GM19351 (cell line): Measurements from ENCODE around the gene CDH13.

Experiments used
- ATAC-seq: cut with Tn5 transposase; IDR thresholded peaks from one replicate; pipeline ENCODE4 v1.9.1; 2021; ENCODE audit warnings: mild to moderate bottlenecking, moderate library complexity; ENCODE audit not compliant: unreplicated experiment

Gene CDH13

DNA sequence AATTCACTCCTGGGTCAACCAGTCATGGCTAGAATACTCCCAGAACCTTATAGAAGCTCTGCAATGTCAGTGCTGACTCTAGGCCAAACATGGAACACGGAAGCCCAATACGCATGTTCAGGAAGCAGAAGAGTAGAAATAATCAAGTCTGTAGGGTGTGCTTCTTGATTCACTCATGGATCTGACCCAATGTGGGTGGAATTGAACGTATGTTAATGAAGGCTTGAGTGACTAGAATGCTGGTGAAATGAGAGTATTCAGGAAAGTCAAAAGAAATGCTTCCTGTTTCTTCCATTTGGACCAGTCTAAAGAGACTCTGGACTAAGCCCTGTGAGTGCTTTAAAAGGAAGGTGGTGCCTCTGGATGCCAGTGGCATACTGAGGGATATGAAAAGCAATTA is 395.0 kb downstream of the CDH13 start:
- ATAC-seq = no peak

DNA sequence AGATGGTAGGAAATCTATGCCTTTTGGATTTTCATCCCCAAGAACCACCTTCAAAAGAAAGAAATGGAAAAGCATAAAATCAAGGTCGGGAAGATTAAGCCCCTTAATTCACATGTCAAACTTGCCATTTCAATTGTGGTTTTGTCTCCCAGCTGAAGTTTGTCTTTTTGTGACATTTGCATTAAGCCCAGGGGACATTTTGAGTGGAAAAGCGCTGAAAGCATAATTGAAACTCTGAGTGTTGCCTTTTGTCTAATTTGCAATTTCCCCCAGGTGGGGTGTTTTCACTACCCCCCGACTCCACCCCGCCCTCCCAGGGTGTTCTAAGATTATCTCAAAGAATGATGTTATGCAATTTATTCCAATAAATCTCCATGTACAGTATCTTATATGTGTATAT is 396.2 kb downstream of the CDH13 start:
- ATAC-seq = no peak

DNA sequence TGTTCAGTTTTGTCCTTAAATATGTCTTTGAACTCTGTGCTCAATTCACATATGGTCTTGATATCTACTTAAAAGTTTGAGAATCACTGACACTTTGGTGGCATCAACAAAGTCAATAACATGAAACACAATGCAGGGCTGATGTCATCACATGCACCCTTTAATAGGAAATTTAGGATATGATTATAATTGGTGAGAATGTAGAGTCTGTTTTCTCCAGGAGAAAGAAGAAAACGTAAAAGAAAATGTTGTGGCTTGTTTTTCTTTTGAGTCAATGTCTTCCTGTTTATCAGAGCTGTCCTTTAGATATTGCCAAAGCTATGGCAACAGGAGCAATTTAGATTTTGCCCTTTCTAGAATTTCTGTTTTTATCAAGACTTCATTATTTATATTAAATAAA is 396.9 kb downstream of the CDH13 start:
- no peak for ATAC-seq

DNA sequence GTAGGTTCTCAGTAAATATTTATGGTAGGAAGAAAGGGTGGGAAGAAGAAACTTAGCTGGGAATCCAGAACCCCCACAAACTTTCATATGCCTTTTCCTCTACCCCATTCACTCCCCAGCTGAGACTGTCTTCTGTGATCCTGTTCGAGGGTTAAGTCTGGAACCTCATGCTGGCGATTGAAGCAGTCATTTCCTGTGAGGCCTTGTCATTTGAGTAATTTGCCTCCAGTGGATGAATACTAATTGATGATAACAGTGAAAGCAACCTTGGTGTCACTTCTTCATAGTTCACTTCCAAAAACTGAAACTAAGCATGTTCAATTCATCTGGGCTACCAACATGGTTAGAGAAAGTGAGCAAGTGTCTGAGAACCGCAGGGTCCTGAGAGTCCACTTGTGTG is 401.2 kb downstream of the CDH13 start:
- ATAC-seq = no peak

DNA sequence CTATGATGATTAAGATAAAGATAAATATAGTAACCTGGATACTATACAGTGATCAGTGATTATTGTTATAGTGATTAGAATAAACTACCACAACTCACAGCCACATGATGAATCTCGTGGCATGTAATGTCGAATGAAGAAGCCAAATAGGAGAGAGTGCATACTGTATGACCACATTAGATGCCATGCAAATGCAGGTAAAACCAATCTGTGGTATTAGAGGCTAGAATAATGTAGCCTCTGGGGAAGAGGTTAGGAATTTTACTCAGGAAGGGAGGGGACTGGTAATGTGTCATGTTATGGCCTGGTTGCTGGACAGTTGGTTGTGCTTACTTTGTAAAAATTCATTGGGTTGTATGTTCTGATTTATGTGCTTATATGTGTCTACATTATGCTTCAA is 402.7 kb downstream of the CDH13 start:
- no peak for ATAC-seq

DNA sequence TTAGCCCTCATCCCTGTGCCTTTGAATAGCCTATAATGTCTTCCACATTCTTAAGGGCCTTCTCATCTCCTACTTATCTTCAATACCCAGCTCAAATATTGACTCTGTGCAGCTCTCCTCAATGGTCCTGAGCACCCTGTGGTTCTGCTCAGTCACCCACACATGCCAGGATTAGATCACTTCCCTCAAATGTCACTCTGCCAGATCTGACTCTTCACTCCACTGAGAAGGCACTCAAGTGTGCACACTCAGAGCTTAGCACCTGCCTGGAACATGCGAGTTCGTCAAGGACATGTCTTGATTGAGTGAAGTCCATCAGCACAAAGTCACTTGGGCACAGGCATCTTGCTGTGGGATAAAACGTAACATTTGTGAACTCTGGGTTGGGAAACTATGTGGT is 404.8 kb downstream of the CDH13 start:
- ATAC-seq = no peak

DNA sequence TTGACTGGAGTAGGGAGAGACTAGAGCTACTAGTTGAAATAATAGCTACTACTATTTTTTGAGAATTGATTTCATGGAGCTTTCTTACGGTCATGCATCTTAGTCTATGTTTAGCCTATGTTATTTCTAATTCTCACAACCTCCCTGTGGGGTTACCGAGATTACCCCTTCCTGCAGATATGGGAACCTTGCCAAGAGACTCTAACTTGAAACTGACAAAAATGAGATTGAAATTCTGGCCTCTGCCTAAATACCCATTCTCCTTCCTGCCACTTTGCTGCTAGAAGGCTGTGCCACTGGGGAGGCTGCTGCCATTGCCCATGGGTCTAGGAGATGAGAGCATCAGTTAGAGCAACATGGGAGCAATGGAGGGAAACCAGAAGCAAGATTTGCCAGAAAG is 410.3 kb downstream of the CDH13 start:
- no peak for ATAC-seq

DNA sequence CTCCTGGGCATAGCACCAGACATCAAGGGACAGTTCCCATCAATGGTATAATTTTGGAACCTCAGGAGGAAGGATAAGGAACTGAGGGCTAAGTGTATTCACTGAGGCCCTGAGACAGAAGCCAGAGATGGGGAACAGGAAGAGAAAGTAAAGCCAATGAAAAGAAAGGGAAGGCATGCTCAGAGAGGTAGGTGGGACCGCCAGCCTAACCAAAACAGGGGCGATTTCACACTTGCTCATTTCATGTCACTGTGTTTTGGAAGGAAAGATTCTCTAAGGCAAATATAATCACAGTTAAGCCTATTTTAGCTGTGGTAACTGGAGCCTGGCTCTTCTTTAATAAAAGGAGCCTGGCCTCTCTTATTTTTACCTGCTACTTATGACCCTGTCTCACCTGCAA is 411.1 kb downstream of the CDH13 start:
- ATAC-seq = no peak

DNA sequence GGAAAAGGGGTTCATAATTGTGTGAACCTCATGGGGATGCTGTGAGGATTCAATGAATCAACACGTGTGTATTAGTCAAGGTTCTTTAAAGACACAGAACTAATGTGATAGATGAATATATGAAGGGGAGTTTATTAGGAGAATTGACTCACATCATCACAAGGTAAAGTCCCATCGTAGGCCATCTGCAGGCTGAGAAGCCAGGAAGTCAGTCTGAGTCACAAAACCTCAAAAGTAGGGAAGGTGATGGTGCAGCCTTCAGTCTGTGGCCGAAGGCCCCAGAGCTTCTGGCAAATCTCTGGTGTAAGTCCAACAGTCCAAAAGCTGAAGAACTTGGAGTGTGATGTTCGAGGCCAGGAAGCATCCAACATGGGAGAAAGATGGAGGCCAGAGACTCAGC is 413.4 kb downstream of the CDH13 start:
- ATAC-seq = no peak

DNA sequence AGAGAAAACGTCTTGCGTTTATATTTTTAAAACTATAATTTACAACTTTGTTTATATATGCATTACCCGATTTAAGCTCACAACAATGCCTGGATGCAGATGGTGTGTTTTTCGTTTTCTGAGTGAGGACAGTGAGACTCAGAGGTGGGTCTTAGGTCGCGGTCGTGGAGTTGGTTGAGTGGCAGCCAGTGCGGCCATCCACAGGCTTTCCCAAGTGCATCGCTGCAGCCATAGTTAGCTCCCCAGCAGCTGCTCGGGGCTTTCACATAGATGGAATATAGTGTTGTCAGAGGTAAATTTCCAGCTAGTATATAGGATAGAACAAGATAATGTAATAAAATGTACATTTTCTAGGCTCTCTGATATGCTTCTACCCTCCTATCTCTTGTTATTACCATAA is 417.8 kb downstream of the CDH13 start:
- ATAC-seq = no peak

DNA sequence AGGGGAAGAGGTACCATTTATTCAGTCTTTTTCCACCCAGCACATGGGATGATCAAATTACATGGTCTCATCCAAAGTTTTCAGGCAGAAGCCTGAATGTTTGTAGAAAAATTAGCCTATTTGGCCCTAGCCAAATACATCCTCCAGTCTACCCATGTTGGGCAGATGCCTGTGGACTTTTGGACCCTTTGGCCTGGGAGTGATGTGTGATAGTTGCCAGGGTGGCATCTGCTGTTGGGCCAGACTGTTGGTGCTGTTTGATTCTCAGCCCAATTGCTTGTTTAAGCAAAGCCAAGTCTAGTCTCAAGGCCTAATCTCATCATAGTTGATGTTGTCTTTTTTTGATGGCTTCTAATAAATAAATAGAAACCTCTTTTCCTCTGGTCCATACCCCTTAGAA is 419.0 kb downstream of the CDH13 start:
- no peak for ATAC-seq

DNA sequence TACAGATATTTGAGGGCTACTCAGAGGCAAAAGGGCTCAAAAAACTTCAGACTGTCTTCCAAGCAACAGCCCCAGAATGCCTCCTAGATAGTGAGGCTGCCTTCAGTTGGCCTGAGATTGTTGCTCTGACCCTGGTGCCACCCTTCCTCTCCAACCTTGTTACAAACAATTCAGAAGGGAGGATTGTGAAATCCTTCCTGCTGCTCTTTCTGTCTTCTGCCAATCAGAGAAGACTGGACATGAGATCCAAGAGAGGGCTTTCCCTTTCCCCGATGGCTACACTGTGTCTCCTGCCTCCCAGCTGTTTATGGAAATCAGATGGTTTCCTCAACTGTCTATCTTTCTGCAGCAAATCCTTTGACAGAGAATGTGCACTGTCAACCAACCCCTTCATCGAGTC is 419.9 kb downstream of the CDH13 start:
- ATAC-seq = no peak

DNA sequence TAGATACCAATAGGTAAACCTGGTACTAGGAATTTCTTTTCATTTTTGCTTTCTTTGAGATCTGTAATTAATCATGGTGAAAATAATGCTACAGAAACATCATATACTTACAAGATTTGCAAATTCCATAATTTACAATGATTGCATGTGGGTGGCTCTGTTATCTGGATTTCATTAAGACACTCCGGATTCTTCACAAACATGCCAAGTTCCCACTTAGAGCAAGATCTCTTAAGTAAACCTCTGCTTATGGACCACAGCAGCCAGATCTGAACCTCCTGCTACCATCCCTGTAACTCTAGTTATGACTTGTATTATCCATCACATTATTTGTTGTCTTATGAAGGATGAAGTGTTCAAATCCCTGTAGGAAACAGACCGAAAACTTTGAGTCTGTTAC is 424.7 kb downstream of the CDH13 start:
- ATAC-seq = no peak

DNA sequence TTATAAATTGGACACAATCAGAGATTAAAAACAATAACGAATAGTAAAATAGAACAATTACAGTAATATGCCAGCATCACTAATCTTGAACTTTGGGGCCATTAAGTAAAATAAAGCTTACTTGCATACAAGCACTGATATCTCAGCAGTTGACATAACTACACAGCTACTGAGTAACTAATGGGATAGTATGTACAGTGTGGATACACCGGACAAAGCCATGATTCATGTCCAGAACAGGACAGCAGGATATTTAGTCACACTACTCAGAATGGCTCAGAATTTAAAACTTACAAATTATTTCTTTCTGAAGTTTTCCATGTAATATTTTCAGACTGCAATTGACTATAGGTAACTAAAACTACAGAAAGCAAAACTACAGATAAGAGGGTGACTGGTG is 427.5 kb downstream of the CDH13 start:
- no peak for ATAC-seq

DNA sequence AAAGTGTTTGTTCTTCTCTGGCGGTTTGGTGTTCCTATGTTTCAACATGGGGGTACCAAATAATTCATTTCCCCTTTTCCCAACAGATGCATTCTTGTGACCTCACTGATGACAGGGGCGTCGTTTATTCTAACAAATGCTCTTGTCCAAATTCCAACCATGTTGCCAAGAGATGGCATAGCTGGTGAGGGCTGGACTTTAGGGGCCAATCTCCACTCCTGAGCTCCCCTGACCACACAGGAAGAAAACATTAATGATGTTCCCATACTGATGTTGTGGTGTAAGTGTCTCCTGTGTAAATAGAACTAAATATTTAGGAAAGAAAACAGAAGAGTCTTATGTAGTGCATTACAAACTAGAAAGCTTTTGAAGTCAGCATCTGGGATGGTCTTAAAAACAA is 431.6 kb downstream of the CDH13 start:
- ATAC-seq = no peak

DNA sequence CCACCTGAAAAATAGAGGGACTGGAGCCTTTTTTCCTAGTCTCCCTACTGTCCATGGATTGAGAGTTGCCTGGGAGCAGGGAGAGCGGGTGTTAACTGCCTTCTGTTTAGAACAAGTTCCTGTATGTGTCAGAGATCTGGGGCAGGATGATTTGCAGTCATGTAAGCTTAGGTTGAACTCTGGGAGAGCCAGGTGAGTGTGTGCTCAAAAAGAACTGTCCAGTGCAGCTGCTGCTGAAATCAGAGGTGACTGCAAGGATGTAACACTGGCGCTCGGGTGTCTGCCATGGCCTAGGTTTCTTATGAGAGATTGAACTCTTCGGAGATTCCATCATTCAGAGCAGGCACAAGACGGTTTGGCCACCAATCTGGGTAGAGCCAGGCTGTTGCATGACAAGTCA is 432.5 kb downstream of the CDH13 start:
- ATAC-seq = no peak

DNA sequence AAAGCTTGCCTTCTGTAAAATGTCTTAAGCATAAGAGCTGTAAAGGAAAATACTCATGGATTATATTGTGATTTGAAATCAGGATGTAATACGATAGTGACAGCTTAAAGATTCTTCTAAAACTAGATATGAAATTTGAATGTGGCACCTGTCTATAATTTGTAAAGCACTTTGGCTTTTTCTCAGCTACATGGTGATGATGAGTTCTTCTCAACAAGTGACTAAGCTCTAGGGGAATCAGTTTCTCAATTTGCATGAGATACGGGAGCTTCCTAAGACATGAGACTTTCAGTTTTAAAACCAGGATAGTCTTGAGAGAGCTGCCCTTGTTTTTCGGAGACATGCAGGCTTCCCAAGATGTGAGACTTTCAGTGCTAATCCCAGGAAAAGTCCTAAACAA is 439.2 kb downstream of the CDH13 start:
- no peak for ATAC-seq

DNA sequence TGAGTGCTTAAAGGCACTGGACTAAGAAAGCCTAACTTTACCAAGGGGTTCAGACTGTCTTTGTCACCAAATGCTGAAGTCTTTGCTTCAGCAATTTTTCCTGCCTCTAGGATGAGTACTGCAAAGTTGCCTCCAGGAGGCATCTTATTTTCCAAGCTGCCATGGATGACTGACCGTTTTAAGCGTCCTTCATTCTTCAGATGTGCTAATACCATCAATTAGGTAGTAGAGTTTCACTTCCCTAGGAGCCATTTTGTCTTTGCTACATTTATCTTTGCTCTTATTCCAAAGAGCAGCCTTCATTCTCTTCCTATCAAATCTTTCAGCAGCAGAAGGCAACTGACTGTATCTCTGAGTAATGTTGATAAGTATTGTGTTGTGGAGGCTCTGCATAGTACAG is 440.1 kb downstream of the CDH13 start:
- no peak for ATAC-seq

DNA sequence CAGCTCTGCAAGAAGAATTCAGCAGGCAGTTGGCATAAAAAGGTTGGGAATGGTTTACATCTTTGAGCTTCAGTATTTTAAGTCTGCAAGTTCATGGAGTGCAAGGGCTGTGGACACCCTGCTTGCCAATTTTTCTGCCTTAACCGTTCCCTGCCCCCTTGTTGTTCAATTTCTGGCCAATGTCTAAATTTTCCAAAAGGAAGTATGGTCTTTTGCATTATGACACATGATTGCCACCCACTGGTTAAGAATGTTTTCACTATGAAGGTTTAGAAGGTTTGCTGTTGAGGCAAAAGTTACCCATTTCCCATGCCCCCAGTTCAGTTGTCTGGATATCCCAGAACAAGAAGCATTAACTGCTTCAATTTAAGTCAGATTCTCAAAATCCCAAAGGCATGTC is 441.9 kb downstream of the CDH13 start:
- no peak for ATAC-seq

DNA sequence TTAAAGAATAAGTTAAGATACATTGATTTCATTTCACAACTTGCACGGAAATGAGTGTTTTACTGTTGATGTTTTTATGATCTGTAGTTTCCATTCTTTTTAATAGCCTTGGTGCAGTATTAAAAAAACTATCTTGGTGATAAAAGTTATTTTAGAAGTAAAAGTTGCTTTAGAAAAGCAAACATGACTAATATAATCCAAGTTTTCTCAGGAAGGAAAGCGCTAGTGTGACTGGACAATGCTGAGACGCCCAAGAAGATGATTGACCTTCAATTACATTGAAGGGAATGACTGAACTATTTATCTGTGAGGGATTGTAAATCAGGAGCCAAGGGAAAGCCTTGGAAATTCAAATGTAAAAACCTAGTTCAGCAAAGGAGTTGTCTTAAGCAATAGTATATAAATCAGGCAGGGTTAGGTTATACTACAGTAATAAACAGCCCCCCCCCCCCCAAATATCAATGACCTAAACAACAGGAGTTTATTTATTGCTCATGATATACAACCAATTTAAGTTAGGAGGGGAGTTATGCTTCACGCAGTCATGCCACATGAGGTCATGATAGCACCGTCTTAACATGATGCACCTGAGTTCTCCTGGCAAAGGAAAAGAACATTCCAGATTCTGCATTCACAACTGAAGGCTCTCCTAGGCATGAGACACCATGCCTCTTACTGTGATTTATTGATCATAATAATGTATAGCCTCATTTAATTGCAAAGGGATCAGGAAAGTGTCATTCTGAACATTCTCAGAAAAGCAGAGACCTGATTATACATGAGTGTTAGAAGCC is 443.8 kb downstream of the CDH13 start:
- ATAC-seq = no peak

DNA sequence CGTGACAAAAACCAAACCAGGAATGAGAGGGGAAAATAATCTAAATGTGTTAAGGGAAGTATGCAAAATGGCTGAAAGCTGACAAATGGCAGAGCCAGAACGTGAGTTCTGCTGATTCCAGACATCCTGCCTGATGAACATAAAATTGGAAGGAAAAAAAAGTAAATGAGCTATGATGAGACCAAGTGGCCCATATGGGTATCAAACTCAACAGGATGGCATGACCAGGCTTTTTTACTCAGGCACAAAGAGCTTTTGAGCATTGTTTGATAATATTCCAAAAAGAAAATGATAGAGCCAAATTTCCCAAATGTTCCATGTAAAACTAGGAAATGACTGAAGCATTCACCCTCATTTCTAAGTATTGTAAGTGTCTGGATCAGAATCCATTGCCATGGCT is 449.2 kb downstream of the CDH13 start:
- ATAC-seq = no peak

DNA sequence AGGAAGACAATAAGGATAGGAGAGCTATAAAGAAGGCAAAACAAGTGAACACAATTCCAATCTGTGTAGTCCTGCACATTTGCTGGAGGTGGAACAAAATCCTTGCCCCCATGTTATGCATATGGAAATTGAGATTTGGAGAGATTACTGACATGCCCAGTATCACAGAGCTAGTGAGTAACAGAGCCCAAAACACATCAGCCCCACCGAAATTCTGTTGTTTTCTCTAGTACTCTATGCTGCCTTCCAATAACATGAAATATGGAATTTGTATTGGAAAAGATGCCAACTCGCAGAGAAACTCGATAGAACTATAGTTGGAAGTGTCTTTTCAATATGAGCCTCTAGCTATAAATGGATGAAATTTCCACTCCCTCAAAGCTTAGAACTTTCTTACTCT is 456.6 kb downstream of the CDH13 start:
- no peak for ATAC-seq

DNA sequence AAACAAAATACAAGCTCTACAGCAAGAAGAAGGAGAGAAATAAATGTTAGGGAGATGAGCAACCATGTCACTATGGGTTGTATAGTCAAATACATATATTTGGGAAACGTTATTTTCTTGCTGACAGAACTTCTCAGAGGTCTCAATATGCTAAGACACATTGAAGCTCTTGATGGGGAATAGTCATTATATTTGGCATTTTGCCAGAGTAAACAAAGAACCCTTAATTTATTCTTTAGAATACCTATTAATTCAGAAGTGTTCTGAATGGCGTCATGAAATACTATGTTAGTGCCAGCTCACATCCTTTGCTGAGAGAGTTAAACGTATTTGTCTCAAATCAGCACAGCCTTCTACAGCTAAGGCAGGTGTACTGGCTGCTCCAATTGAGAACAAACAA is 458.9 kb downstream of the CDH13 start:
- ATAC-seq = no peak
